Heart left ventricle (tissue), 16 donors: ENCODE results near the gene LZTFL1. TPM values are rescaled to one million over a fixed set of nuclear protein-coding genes. Genes with fewer than 3 reads are reported as not detected.

Experiments used
- ATAC-seq, 4 donors: fragments of 200-7000 bp; cut with Tn5 transposase; one replicate each; pipeline ENCODE4 v1.9.1; 2020 to 2022; ENCODE audit warnings: moderate library complexity in 4 of 4, mild to moderate bottlenecking in 3 of 4, moderate number of reproducible peaks in 1 of 4
- DNase-seq, 5 donors: peaks; one replicate each; pipeline ENCODE4 v3.0.0-alpha.2; 2020
- H3K27ac ChIP-seq, 12 donors: fragments of 200-600 bp; sonication (generic) in 4 of 12; one replicate each; pipeline versions ENCODE4 v1.5.0 to v1.8.0; 2016 to 2022; ENCODE audit warnings: mild to moderate bottlenecking in 2 of 12
- H3K27me3 ChIP-seq, 9 donors: fragments of 200-600 bp; sonication (generic) in 2 of 9; one replicate each; pipeline versions ENCODE4 v1.5.1 to v1.8.0; 2016 to 2022; ENCODE audit warnings: mild to moderate bottlenecking in 3 of 9
- H3K36me3 ChIP-seq, 9 donors: fragments of 200-600 bp; sonication (generic) in 2 of 9; one replicate each; pipeline versions ENCODE4 v1.5.0 to v1.8.0; 2018 to 2022; ENCODE audit warnings: mild to moderate bottlenecking in 2 of 9
- H3K4me1 ChIP-seq, 12 donors: fragments of 200-600 bp; sonication (generic) in 4 of 12; one replicate each; pipeline versions ENCODE4 v1.5.0 to v1.8.0; 2016 to 2022; ENCODE audit warnings: mild to moderate bottlenecking in 3 of 12
- H3K4me3 ChIP-seq, 12 donors: fragments of 200-600 bp; sonication (generic) in 4 of 12; one replicate each; pipeline versions ENCODE4 v1.5.0 to v1.8.0; 2017 to 2022; ENCODE audit warnings: mild to moderate bottlenecking in 9 of 12, moderate library complexity in 4 of 12
- H3K9me3 ChIP-seq, 12 donors: fragments of 200-600 bp; sonication (generic) in 4 of 12; one replicate each; pipeline versions ENCODE4 v1.5.0 to v1.8.0; 2016 to 2022; ENCODE audit warnings: mild to moderate bottlenecking in 1 of 12
- POLR2A ChIP-seq, 2 donors: fragments of 450-650 bp; IDR thresholded peaks; one replicate each; pipeline ENCODE4 v1.6.1; 2017; ENCODE audit warnings: antibody characterized with exemption in 2 of 2, mild to moderate bottlenecking in 2 of 2, moderate library complexity in 2 of 2
- WGBS, 4 donors: extraction: QIAGEN DNeasy Blood & Tissue Kit in 2 of 4; methylation state at CpG; one replicate each; pipeline versions ENCODE4 v1.1.5 to v1.1.7; 2013 to 2018; 5-methylcytosine and 5-hydroxymethylcytosine counted together
- intact Hi-C, 10 donors: fragments of 100-400 bp; cut with DNase I; formaldehyde crosslinking; loops; one replicate each; pipeline versions ENCODE4 v1.11.1 to v1.14.2; 2022
- polyA plus RNA-seq, 2 donors: library from polyadenylated mRNA; stranded (reverse); fragments of 200-250 nt; gene quantifications; one replicate each; pipeline ENCODE4 v1.2.3, GENCODE V29; 2013
- total RNA-seq, 9 donors: library from RNA; depleted of rRNA in 2 of 9; stranded (reverse); fragments of >200 nt in 2 of 9; fragmentation: NEBNext Ultra II Directional in 3 of 9; extraction: Animal tissue kit (Norgen Biotek cat#: 25700) in 3 of 9; gene quantifications; one replicate each; pipeline versions ENCODE4 v1.1.0 to v1.2.4, GENCODE V29; 2016 to 2023
- TF ChIP-seq, protein P1 (sequence below), 12 donors: fragments of 200-600 bp; sonication (generic) in 4 of 12; IDR thresholded peaks; one replicate each; pipeline versions ENCODE4 v1.5.0 to v1.8.0; 2018 to 2022; ENCODE audit warnings: antibody characterized with exemption in 12 of 12, mild to moderate bottlenecking in 5 of 12
- donor health status: ischemic (EF 13 %, LVEDD 7.1; RV severe dilation, severe dysfunction).
- donor health status: healthy with polysubstance abuse.
- donor health status: DM: no; HTN: yes; CAD: no.
- donor health status: DM: no; HTN: no; CAD: no.
- donor health status: ischemic (EF 25% LVEDD 6.9; RV normal size, moderate dysfunction).
- donor health status: ischemic (EF 25% LVEDD 5.7; RV mildly dilated, moderate dysfunction).
- donor health status: healthy.
- donor health status: DM: yes; HTN: yes; CAD: no.
- donor health status: ischemic (EF 35%, LVEDD 5.7; RV mildly dilated, moderate dysfunction).
- donor health status: nonischemic (EF 11% LVEDD 7.7; RV severe dilation, severe dysfunction).
- donor health status: DM: yes; HTN: yes; CAD: no.
- donor health status: PGD.
- donor health status: ischemic (EF 29% LVEDD 5.4; RV normal size, mild dysfunction).
- donor health status: nonischemic (EF 23%, LVEDD 6.1; RV moderate dilation, normal function).

Gene LZTFL1
- total and polyA plus RNA-seq, 11 donors = 1.7 to 13.1 (median 8.8) TPM

DNA sequence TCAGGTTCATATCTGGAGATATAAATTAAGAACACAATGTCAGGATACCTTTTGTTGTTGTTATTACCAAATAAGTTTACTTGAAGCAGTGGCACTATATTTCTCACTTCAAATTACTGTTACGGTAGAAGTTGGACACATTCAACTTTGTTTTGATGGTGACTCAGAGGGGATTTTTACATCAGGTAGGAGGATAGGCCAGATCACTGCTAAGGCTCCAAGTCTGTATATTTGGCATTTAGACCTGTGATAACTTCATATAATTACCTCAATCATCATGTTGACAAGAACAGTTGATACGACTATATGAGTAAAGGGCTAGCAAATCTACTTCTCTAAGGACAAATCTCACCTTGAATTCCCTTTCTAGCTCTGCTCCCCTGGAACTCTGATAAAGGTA lies 15.6 kb downstream of the LZTFL1 start:
- no peaks in the 10 kb centered on the region for H3K4me1 ChIP-seq
- no peaks in the 10 kb centered on the region for H3K27me3 ChIP-seq
- intact Hi-C loops = loop anchor here in 1 of 10 donors (2.0 kb wide), 1 partner anchor 64 kb away; no protein-coding TSS in a partner anchor
- H3K36me3 ChIP-seq = peaks cover 0 to 100% (median 56%) of the 10 kb centered on the region in 9 donors
- no peak for DNase-seq
- WGBS, 4 donors = 63 to 86% (median 73%) methylated on average over 2 of the region's 2 CpGs
- H3K4me3 ChIP-seq = no peak overlapping the region
- no peak for ATAC-seq
- H3K27ac ChIP-seq = no peak overlapping the region
- no peaks in the 10 kb centered on the region for H3K9me3 ChIP-seq
- TF ChIP-seq POLR2A (IDR thresholded peaks at IDR 0.05) = no peak

- Histone ChIP-seq H3K36me3 (peaks cover 0 to 56% (median 23%) of the 10 kb centered on the region in 9 donors), H3K4me3 (no peak overlapping the region), H3K27ac (no peak overlapping the region), H3K9me3 (peaks cover 0 to 9% (median 0%) of the 10 kb centered on the region in 12 donors), H3K27me3 (no peaks in the 10 kb centered on the region), H3K4me1 (peaks cover 0 to 30% (median 18%) of the 10 kb centered on the region in 12 donors)
- WGBS, 4 donors = 95 to 100% (median 99%) methylated on average over 1 of the region's 1 CpG
- DNase-seq = no peak
- TF ChIP-seq, protein P1, sequence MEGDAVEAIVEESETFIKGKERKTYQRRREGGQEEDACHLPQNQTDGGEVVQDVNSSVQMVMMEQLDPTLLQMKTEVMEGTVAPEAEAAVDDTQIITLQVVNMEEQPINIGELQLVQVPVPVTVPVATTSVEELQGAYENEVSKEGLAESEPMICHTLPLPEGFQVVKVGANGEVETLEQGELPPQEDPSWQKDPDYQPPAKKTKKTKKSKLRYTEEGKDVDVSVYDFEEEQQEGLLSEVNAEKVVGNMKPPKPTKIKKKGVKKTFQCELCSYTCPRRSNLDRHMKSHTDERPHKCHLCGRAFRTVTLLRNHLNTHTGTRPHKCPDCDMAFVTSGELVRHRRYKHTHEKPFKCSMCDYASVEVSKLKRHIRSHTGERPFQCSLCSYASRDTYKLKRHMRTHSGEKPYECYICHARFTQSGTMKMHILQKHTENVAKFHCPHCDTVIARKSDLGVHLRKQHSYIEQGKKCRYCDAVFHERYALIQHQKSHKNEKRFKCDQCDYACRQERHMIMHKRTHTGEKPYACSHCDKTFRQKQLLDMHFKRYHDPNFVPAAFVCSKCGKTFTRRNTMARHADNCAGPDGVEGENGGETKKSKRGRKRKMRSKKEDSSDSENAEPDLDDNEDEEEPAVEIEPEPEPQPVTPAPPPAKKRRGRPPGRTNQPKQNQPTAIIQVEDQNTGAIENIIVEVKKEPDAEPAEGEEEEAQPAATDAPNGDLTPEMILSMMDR (IDR thresholded peaks at IDR 0.05) = no peak
- no peak for TF ChIP-seq POLR2A (IDR thresholded peaks at IDR 0.05)
- intact Hi-C loops = no loop called here
- no peak for ATAC-seq
Measured at GRCh38 chr3:45821127-45821526, 20.8 kb downstream of the LZTFL1 start.

- H3K9me3 ChIP-seq = peaks cover 0 to 9% (median 0%) of the 10 kb centered on the region in 12 donors
- DNase-seq = no peak
- peaks cover 0 to 32% (median 18%) of the 10 kb centered on the region in 12 donors for H3K4me1 ChIP-seq
Measured at GRCh38 chr3:45819543-45819942, 22.4 kb downstream of the LZTFL1 start.

DNA sequence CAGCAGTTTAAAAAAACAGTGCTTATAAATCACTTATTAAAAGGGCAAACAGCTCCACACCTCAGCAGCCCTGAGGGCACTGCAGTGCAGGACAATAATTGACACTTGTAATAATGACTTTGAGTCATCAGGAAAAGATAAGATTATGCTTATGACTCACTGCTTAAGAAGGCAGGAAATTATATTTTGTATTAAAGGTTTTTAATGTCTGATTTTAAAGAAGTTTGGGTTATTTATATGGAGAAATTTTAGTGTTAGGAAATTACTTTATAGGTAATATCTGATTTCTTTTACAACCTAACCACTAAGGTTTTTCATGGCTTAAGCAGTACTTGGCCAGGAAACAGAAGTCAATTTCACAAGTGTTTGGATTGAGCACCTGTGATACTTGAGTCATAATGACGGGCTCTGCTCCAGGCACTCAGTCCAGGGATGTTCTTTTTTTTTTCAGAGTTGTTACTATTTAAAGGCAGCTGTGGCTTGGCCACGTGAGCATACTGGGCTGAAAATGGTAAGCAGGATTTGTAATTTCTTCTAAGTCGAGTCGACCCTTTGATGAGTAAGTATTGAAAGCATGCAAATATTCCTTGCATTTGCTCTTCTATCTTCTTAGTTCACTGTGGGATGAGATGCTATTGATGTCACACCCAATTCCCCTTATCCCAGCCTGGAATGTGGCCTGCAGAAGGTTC lies 23.9 kb downstream of the LZTFL1 start:
- DNase-seq = peak in 3 of 5 donors; percentile 20 to 55 (median 51)
- peak; percentile 72 to 89 (median 88) for ATAC-seq
- 10 to 22% (median 12%) methylated on average over 4 of the region's 4 CpGs for WGBS, 4 donors
- Histone ChIP-seq H3K9me3 (peaks cover 0 to 9% (median 0%) of the 10 kb centered on the region in 12 donors), H3K36me3 (peaks cover 0 to 25% (median 3%) of the 10 kb centered on the region in 9 donors), H3K4me3 (no peak overlapping the region), H3K27me3 (no peaks in the 10 kb centered on the region), H3K4me1 (peaks cover 0 to 32% (median 18%) of the 10 kb centered on the region in 12 donors), H3K27ac (peak overlapping the region in 5 of 12 donors; percentile 36 to 70 (median 50))
- intact Hi-C loops = no loop called here
- no peak for TF ChIP-seq POLR2A (IDR thresholded peaks at IDR 0.05)
- TF ChIP-seq, protein P1 (IDR thresholded peaks at IDR 0.05) = no peak

More at GRCh38 chr3:45819543-45819942, 22.4 kb downstream of the LZTFL1 start:
- H3K4me3 ChIP-seq = no peak overlapping the region
- intact Hi-C loops = no loop called here
- 85 to 90% (median 88%) methylated on average over 2 of the region's 2 CpGs for WGBS, 4 donors
- TF ChIP-seq, protein P1 (IDR thresholded peaks at IDR 0.05) = no peak
- TF ChIP-seq POLR2A (IDR thresholded peaks at IDR 0.05) = no peak
- peaks cover 0 to 41% (median 8%) of the 10 kb centered on the region in 9 donors for H3K36me3 ChIP-seq
- H3K27ac ChIP-seq = no peak overlapping the region
- no peaks in the 10 kb centered on the region for H3K27me3 ChIP-seq
- ATAC-seq = no peak
